Colonic mucosa (tissue), 4 donors: Measurements from ENCODE around the gene SLC35G6. TPM values are rescaled to one million over a fixed set of nuclear protein-coding genes. Genes with fewer than 3 reads are reported as not detected.
"Not testable (repeated sequence)": the region's sequence is repeated elsewhere in the genome, so short reads cannot be mapped to it uniquely, and the experiment has no call there.

ENCODE experiments used
- DNase-seq: peaks from one replicate; pipeline ENCODE4 v3.0.0-alpha.2; 2020
- H3K27ac ChIP-seq: fragments of 200-600 bp; one replicate; pipeline ENCODE4 v1.8.0; 2021
- H3K27me3 ChIP-seq: fragments of 200-600 bp; one replicate; pipeline ENCODE4 v1.8.0; 2021
- H3K36me3 ChIP-seq: fragments of 200-600 bp; one replicate; pipeline ENCODE4 v1.8.0; 2021
- H3K4me1 ChIP-seq: fragments of 200-600 bp; one replicate; pipeline ENCODE4 v1.8.0; 2021; ENCODE audit warnings: mild to moderate bottlenecking
- H3K4me3 ChIP-seq: fragments of 200-600 bp; one replicate; pipeline ENCODE4 v1.8.0; 2021
- H3K9ac ChIP-seq, 2 donors: one replicate each; pipeline ENCODE4 v1.7.0; 2013; ENCODE audit warnings: control low read depth in 2 of 2, low read depth in 2 of 2, low read length in 2 of 2
- H3K9me3 ChIP-seq: fragments of 200-600 bp; one replicate; pipeline ENCODE4 v1.8.0; 2021
- CTCF ChIP-seq: fragments of 200-600 bp; IDR thresholded peaks from one replicate; pipeline ENCODE4 v1.8.0; 2022; ENCODE audit warnings: antibody characterized with exemption, mild to moderate bottlenecking
- intact Hi-C: fragments of 100-400 bp; cut with DNase I; formaldehyde crosslinking; loops from one replicate; pipeline ENCODE4 v1.14.1; 2022
- total RNA-seq, 2 donors: library from RNA; stranded (reverse); fragmentation: NEBNext Ultra II Directional in 1 of 2; extraction: Animal tissue kit (Norgen Biotek cat#: 25700) in 1 of 2; gene quantifications; one replicate each; pipeline ENCODE4 v1.2.1, GENCODE V29; 2021
- donor health status: healthy.
- donor health status: DM: no; HTN: no; CAD: no.
- donor health status: DM: no; HTN: no; CAD: no.

The SLC35G6 gene
- total RNA-seq: not detected

- peak within 1 kb of the TSS in 1 of 2 donors; percentile 81 for H3K9ac ChIP-seq
- H3K4me3 ChIP-seq, DNase-seq, intact Hi-C loops, H3K9me3 ChIP-seq, H3K4me1 ChIP-seq, H3K27me3 ChIP-seq, H3K36me3 ChIP-seq: not testable (repeated sequence)
- peak within 1 kb of the TSS; percentile 96 for H3K27ac ChIP-seq
These were observed at the start of gene SLC35G6 for GRCh38 chr17:7481275-7481674. Gene SLC35G6, plus strand, starts transcription at chr17:7481446. Its CDS starts 71 bp downstream, at chr17:7481517.

DNA sequence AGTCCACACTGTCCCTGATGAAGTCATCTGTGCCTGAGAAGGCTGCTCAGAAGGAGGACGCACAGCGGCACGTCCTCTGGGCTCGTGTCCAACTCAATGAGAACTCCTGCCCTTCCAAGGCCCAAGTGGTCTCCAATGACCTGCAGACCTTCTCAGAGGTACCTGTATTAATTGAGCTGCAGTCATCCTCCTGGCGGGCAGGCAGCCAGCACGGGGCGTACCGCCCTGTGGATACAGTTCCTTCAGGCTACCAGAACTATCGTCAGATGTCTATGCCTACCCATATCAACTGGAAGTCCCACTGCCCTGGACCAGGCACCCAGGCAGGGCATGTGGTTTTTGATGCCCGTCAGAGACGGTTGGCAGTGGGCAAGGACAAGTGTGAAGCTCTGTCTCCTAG, 49.0 kb upstream of the SLC35G6 start:
- Histone ChIP-seq H3K36me3 (no peaks in the 10 kb centered on the region), H3K9me3 (no peaks in the 10 kb centered on the region), H3K4me3 (no peak overlapping the region), H3K27ac (no peak overlapping the region), H3K27me3 (no peaks in the 10 kb centered on the region), H3K9ac (no peak overlapping the region), H3K4me1 (peaks cover 8% of the 10 kb centered on the region)
- no peak for DNase-seq
- no peak for TF ChIP-seq CTCF
- intact Hi-C loops: loop anchor here (10.0 kb wide), 1 partner anchor 153 kb away; the partner anchor contains the start of gene MPDU1

GRCh38 chr17:7435676-7436555, 45.3 kb upstream of the SLC35G6 start:
- Histone ChIP-seq H3K27me3 (peaks cover 31% of the 10 kb centered on the region), H3K9me3 (no peaks in the 10 kb centered on the region), H3K4me1 (peaks cover 18% of the 10 kb centered on the region), H3K9ac (peak overlapping the region; percentile 81 to 94), H3K27ac (peak overlapping the region; percentile 91), H3K36me3 (no peaks in the 10 kb centered on the region), H3K4me3 (peak overlapping the region; percentile 69)
- no peak for TF ChIP-seq CTCF
- peak; percentile 75 for DNase-seq
- intact Hi-C loops: loop anchor here (2.0 to 10.0 kb wide), 3 partner anchors 49 to 149 kb away; partner anchors contain the start of genes MPDU1, POLR2A and TMEM95

DNA sequence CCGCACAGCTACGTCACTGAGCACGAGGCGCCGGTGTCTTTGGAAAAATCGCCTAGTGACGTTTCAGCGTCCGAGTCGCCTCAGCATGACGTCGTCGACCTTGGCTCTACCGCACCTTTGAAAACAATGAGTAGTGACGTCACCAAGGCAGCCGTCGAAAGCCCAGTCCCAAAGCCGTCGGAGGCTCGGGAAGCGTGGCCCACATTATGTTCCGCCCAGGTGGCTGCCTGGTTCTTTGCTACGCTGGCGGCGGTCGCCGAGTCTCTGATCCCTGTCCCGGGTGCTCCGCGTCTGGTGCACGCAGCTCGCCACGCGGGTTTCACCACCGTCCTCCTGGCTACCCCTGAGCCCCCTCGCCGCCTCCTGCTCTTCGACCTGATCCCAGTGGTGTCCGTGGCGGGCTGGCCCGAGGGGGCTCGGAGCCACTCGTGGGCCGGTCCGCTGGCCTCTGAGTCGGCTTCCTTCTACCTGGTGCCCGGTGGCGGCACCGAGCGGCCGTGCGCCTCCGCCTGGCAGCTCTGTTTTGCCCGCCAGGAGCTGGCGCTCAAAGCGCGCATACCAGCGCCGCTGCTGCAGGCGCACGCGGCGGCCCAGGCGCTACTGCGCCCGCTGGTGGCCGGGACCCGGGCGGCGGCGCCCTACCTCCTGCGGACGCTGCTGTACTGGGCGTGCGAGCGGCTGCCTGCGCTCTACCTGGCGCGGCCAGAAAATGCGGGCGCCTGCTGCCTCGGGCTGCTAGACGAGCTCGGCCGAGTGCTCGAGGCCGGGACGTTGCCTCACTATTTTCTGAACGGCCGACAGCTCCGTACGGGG, 44.5 kb upstream of the SLC35G6 start:
- Histone ChIP-seq H3K36me3 (no peaks in the 10 kb centered on the region), H3K4me1 (peaks cover 18% of the 10 kb centered on the region), H3K9me3 (no peaks in the 10 kb centered on the region), H3K9ac (peak overlapping the region; percentile 0 to 94), H3K27ac (peak overlapping the region; percentile 91), H3K4me3 (peak overlapping the region; percentile 69), H3K27me3 (peaks cover 38% of the 10 kb centered on the region)
- intact Hi-C loops: loop anchor here (2.0 to 10.0 kb wide), 3 partner anchors 48 to 148 kb away; partner anchors contain the start of genes MPDU1, POLR2A and TMEM95
- DNase-seq: peak; percentile 80
- peak; percentile 73 for TF ChIP-seq CTCF

DNA sequence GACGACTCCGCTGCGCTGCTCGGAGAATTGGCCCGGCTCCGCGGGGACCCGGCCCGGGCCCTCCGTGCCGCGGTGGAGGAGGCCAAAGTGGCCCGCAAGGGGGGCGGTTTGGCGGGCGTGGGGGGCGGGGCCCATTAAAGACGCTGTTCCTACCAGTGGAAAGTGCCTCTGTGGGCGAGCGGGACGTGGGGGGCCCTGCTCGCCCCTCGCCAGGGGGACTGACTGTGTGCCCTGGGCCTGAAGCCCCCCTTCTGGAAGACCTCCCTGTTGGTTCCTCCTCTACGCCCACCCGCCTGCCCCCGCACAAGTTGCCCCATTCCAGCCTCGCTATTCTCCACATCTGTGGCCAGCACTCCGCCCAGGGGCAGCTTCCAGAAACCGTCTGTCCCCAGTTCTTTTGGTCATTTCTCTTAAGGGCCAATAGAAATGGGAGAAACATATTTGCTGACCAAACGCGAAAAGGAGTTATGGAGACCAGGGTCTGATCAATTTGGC, 43.8 kb upstream of the SLC35G6 start:
- Histone ChIP-seq H3K4me1 (peaks cover 18% of the 10 kb centered on the region), H3K9me3 (no peaks in the 10 kb centered on the region), H3K9ac (peak overlapping the region in 1 of 2 donors; percentile 26), H3K36me3 (no peaks in the 10 kb centered on the region), H3K27me3 (peaks cover 38% of the 10 kb centered on the region), H3K27ac (peak overlapping the region; percentile 91), H3K4me3 (peak overlapping the region; percentile 69)
- TF ChIP-seq CTCF: no peak
- no peak for DNase-seq
- intact Hi-C loops: loop anchor here (2.0 to 10.0 kb wide), 3 partner anchors 47 to 147 kb away; partner anchors contain the start of genes MPDU1, POLR2A and TMEM95
